GM12872 (cell line): Measurements from ENCODE around the gene TMEM147.
A peak's percentile ranks its signal among the peaks of the same experiment; 100 is the strongest.

Experiments
- CTCF ChIP-seq: IDR thresholded peaks from 3 replicates; pipeline ENCODE4 v1.5.1; 2011; ENCODE audit warnings: low read depth, mild to moderate bottlenecking, low read length, moderate library complexity; ENCODE audit not compliant: insufficient read depth

The TMEM147 gene

GRCh38 chr19:35592226-35592625 lies 46.8 kb downstream of the TMEM147 start:
- peak; percentile 80 for TF ChIP-seq CTCF

DNA sequence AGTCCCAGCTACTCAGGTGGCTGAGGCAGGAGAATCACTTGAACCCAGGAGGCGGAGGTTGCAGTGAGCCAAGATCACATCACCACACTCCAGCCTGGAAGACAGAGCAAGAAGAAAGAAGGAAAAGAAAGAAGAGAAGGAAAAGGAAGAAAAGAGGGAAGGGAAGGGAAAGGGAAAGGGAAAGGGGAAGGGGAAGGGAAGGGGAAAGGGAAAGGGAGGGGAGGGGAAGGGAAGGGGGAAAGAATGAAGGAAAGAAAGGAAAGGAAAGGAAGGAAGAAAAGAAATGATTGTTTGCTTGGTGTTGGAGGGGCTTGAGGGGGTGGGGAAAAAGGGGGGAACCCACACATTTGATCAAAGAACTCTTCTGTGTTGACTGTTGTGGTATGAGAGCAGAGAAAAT lies 50.5 kb downstream of the TMEM147 start:
- TF ChIP-seq CTCF, result no peak

GRCh38 chr19:35596366-35596999 lies 51.1 kb downstream of the TMEM147 start:
- TF ChIP-seq CTCF, result no peak
